Stimulated activated CD4-positive, alpha-beta T cell treated with anti-CD3 and anti-CD28 coated beads, Interleukin-1b, Interleukin-23, amount 100 ng/mL, for 24 hours (primary cell): ENCODE results near the gene PSMD6.

ENCODE experiments used
- DNase-seq, 4 experiments: peaks; one replicate each; pipeline ENCODE4 v3.0.0-alpha.2; 2020; ENCODE audit warnings: low read depth in 4 of 4, low spot score in 1 of 4

Gene PSMD6

GRCh38 chr3:64046996-64047594 is 23.8 kb upstream of the PSMD6 start:
- no peak for DNase-seq

- no peak for DNase-seq
Measured at GRCh38 chr3:64046592-64046991, 23.3 kb upstream of the PSMD6 start.

GRCh38 chr3:64042952-64043351 is 19.7 kb upstream of the PSMD6 start:
- no peak for DNase-seq

- DNase-seq = no peak
Measured at GRCh38 chr3:64039981-64040733, 16.9 kb upstream of the PSMD6 start.

GRCh38 chr3:64039332-64039731 is 16.0 kb upstream of the PSMD6 start:
- no peak for DNase-seq

- DNase-seq = no peak
Measured at GRCh38 chr3:64038253-64038767, 15.0 kb upstream of the PSMD6 start.

GRCh38 chr3:64037084-64037483 is 13.8 kb upstream of the PSMD6 start:
- no peak for DNase-seq

GRCh38 chr3:64033069-64033468 is 9.8 kb upstream of the PSMD6 start:
- DNase-seq = no peak

- DNase-seq = no peak
Measured at GRCh38 chr3:64031540-64032508, 8.5 kb upstream of the PSMD6 start.

GRCh38 chr3:64030741-64031140 is 7.4 kb upstream of the PSMD6 start:
- DNase-seq = peak; percentile 56 to 67 (median 57)

- no peak for DNase-seq
Measured at GRCh38 chr3:64029287-64029686, 6.0 kb upstream of the PSMD6 start.

GRCh38 chr3:64028754-64029153 is 5.5 kb upstream of the PSMD6 start:
- no peak for DNase-seq

- DNase-seq = no peak
Measured at GRCh38 chr3:64027658-64028057, 4.4 kb upstream of the PSMD6 start.

GRCh38 chr3:64026346-64026745 is 3.1 kb upstream of the PSMD6 start:
- no peak for DNase-seq

- DNase-seq = no peak
Measured at GRCh38 chr3:64023861-64024223, 548 bp upstream of the PSMD6 start.

GRCh38 chr3:64022451-64023186 is 675 bp downstream of the PSMD6 start:
- DNase-seq = no peak

- no peak for DNase-seq
Measured at GRCh38 chr3:64021922-64022321, 1.4 kb downstream of the PSMD6 start.

GRCh38 chr3:64019879-64020278 is 3.4 kb downstream of the PSMD6 start:
- DNase-seq = no peak

- DNase-seq = no peak
Measured at GRCh38 chr3:64019271-64019670, 4.0 kb downstream of the PSMD6 start.

GRCh38 chr3:64016941-64017620 is 6.2 kb downstream of the PSMD6 start:
- DNase-seq = no peak
